Central memory CD8-positive, alpha-beta T cell (primary cell): ENCODE measurements around the gene COG1.

Source experiments
- ATAC-seq: fragments of 150-1000 bp; cut with Tn5 transposase; replicated peaks from 2 replicates; pipeline ENCODE4 v1.10.0; 2022; ENCODE audit warnings: mild to moderate bottlenecking, moderate FRiP score, moderate number of reproducible peaks; ENCODE audit not compliant: poor library complexity, severe bottlenecking; ENCODE audit errors: extremely low read depth
- DNase-seq, 2 donors: peaks; one replicate each; pipeline ENCODE4 v3.0.0; 2021; ENCODE audit warnings: low spot score in 2 of 2
- H3K27ac Mint-ChIP-seq: one replicate; pipeline ENCODE4 v1.8.0; 2022; ENCODE audit warnings: low read depth, mild to moderate bottlenecking, moderate library complexity, mixed read lengths
- H3K27me3 Mint-ChIP-seq: one replicate; pipeline ENCODE4 v1.8.0; 2022; ENCODE audit warnings: mixed read lengths
- H3K36me3 Mint-ChIP-seq: one replicate; pipeline ENCODE4 v1.8.0; 2022; ENCODE audit warnings: mild to moderate bottlenecking, moderate library complexity, mixed read lengths; ENCODE audit not compliant: insufficient read depth
- H3K4me1 Mint-ChIP-seq: one replicate; pipeline ENCODE4 v1.8.0; 2022; ENCODE audit warnings: mixed read lengths
- H3K4me3 Mint-ChIP-seq: one replicate; pipeline ENCODE4 v1.8.0; 2022; ENCODE audit warnings: mild to moderate bottlenecking, moderate library complexity, mixed read lengths
- H3K9me3 Mint-ChIP-seq: one replicate; pipeline ENCODE4 v1.8.0; 2022; ENCODE audit warnings: mixed read lengths

The COG1 gene

GRCh38 chr17:73156887-73157520, 35.9 kb upstream of the COG1 start:
- Mint-ChIP-seq H3K4me3 (no peak overlapping the region), H3K27me3 (peaks cover 73% of the 10 kb centered on the region), H3K36me3 (peaks cover 1% of the 10 kb centered on the region), H3K4me1 (peaks cover 6% of the 10 kb centered on the region), H3K27ac (no peak overlapping the region), H3K9me3 (no peaks in the 10 kb centered on the region)
- DNase-seq (no peak), ATAC-seq (no peak)

GRCh38 chr17:73157521-73157890, 35.3 kb upstream of the COG1 start:
- Mint-ChIP-seq H3K4me1 (peaks cover 6% of the 10 kb centered on the region), H3K4me3 (no peak overlapping the region), H3K27me3 (peaks cover 70% of the 10 kb centered on the region), H3K36me3 (no peaks in the 10 kb centered on the region), H3K9me3 (no peaks in the 10 kb centered on the region), H3K27ac (no peak overlapping the region)
- ATAC-seq: no peak
- DNase-seq: no peak

- no peak for ATAC-seq
- no peak overlapping the region for H3K4me3 Mint-ChIP-seq
- peaks cover 6% of the 10 kb centered on the region for H3K4me1 Mint-ChIP-seq
- peaks cover 72% of the 10 kb centered on the region for H3K27me3 Mint-ChIP-seq
- H3K27ac Mint-ChIP-seq: no peak overlapping the region
- no peaks in the 10 kb centered on the region for H3K36me3 Mint-ChIP-seq
- H3K9me3 Mint-ChIP-seq: no peaks in the 10 kb centered on the region
- DNase-seq: no peak
These were observed 34.7 kb upstream of the COG1 start for GRCh38 chr17:73158133-73158532.

- ATAC-seq: no peak
- Mint-ChIP-seq H3K27ac (no peak overlapping the region), H3K4me1 (peaks cover 22% of the 10 kb centered on the region), H3K4me3 (no peak overlapping the region), H3K9me3 (no peaks in the 10 kb centered on the region), H3K36me3 (no peaks in the 10 kb centered on the region), H3K27me3 (peaks cover 80% of the 10 kb centered on the region)
- no peak for DNase-seq
These were observed 31.8 kb upstream of the COG1 start for GRCh38 chr17:73160980-73161630.

- H3K27me3 Mint-ChIP-seq: peaks cover 90% of the 10 kb centered on the region
- no peak overlapping the region for H3K4me3 Mint-ChIP-seq
- H3K36me3 Mint-ChIP-seq: no peaks in the 10 kb centered on the region
- no peak for ATAC-seq
- H3K27ac Mint-ChIP-seq: no peak overlapping the region
- no peak for DNase-seq
- H3K4me1 Mint-ChIP-seq: peaks cover 27% of the 10 kb centered on the region
- H3K9me3 Mint-ChIP-seq: no peaks in the 10 kb centered on the region
These were observed 29.8 kb upstream of the COG1 start for GRCh38 chr17:73163043-73163442.

GRCh38 chr17:73165616-73166404, 27.0 kb upstream of the COG1 start:
- H3K9me3 Mint-ChIP-seq: no peaks in the 10 kb centered on the region
- H3K27ac Mint-ChIP-seq: no peak overlapping the region
- ATAC-seq (no peak), DNase-seq (no peak)
- H3K4me3 Mint-ChIP-seq: peak overlapping the region; percentile 47
- H3K27me3 Mint-ChIP-seq: peaks cover 89% of the 10 kb centered on the region
- peaks cover 27% of the 10 kb centered on the region for H3K4me1 Mint-ChIP-seq
- no peaks in the 10 kb centered on the region for H3K36me3 Mint-ChIP-seq

GRCh38 chr17:73166731-73167581, 25.9 kb upstream of the COG1 start:
- H3K4me1 Mint-ChIP-seq: peaks cover 27% of the 10 kb centered on the region
- H3K9me3 Mint-ChIP-seq: no peaks in the 10 kb centered on the region
- ATAC-seq: no peak
- H3K27me3 Mint-ChIP-seq: peaks cover 80% of the 10 kb centered on the region
- DNase-seq: no peak
- peak overlapping the region; percentile 44 for H3K4me3 Mint-ChIP-seq
- no peaks in the 10 kb centered on the region for H3K36me3 Mint-ChIP-seq
- no peak overlapping the region for H3K27ac Mint-ChIP-seq

GRCh38 chr17:73168667-73169066, 24.2 kb upstream of the COG1 start:
- ATAC-seq: no peak
- H3K36me3 Mint-ChIP-seq: no peaks in the 10 kb centered on the region
- no peaks in the 10 kb centered on the region for H3K9me3 Mint-ChIP-seq
- DNase-seq: no peak
- H3K27me3 Mint-ChIP-seq: peaks cover 67% of the 10 kb centered on the region
- no peak overlapping the region for H3K4me3 Mint-ChIP-seq
- peaks cover 24% of the 10 kb centered on the region for H3K4me1 Mint-ChIP-seq
- H3K27ac Mint-ChIP-seq: no peak overlapping the region

GRCh38 chr17:73170324-73170723, 22.5 kb upstream of the COG1 start:
- DNase-seq (no peak), ATAC-seq (no peak)
- Mint-ChIP-seq H3K27me3 (peaks cover 50% of the 10 kb centered on the region), H3K4me1 (peaks cover 9% of the 10 kb centered on the region), H3K36me3 (no peaks in the 10 kb centered on the region), H3K4me3 (no peak overlapping the region), H3K27ac (no peak overlapping the region), H3K9me3 (no peaks in the 10 kb centered on the region)

- DNase-seq (no peak), ATAC-seq (no peak)
- H3K4me1 Mint-ChIP-seq: no peaks in the 10 kb centered on the region
- H3K27ac Mint-ChIP-seq: no peak overlapping the region
- no peak overlapping the region for H3K4me3 Mint-ChIP-seq
- no peaks in the 10 kb centered on the region for H3K36me3 Mint-ChIP-seq
- no peaks in the 10 kb centered on the region for H3K9me3 Mint-ChIP-seq
- H3K27me3 Mint-ChIP-seq: peaks cover 31% of the 10 kb centered on the region
These were observed 20.6 kb upstream of the COG1 start for GRCh38 chr17:73172252-73172651.

GRCh38 chr17:73174126-73174525, 18.7 kb upstream of the COG1 start:
- ATAC-seq: no peak
- DNase-seq: no peak
- Mint-ChIP-seq H3K9me3 (no peaks in the 10 kb centered on the region), H3K27me3 (peaks cover 12% of the 10 kb centered on the region), H3K27ac (no peak overlapping the region), H3K36me3 (no peaks in the 10 kb centered on the region), H3K4me3 (no peak overlapping the region), H3K4me1 (no peaks in the 10 kb centered on the region)

GRCh38 chr17:73175962-73176565, 16.8 kb upstream of the COG1 start:
- no peak overlapping the region for H3K4me3 Mint-ChIP-seq
- H3K4me1 Mint-ChIP-seq: no peaks in the 10 kb centered on the region
- no peak for DNase-seq
- no peaks in the 10 kb centered on the region for H3K36me3 Mint-ChIP-seq
- no peak for ATAC-seq
- no peak overlapping the region for H3K27ac Mint-ChIP-seq
- no peaks in the 10 kb centered on the region for H3K9me3 Mint-ChIP-seq
- no peaks in the 10 kb centered on the region for H3K27me3 Mint-ChIP-seq
